HG03103 (cell line): ENCODE results near the gene OFD1.
A peak's percentile ranks its signal among the peaks of the same experiment; 100 is the strongest.
"Not testable (repeated sequence)": the region's sequence is repeated elsewhere in the genome, so short reads cannot be mapped to it uniquely, and the experiment has no call there.

Experiments used
- ATAC-seq: cut with Tn5 transposase; IDR thresholded peaks from one replicate; pipeline ENCODE4 v1.9.1; 2021; ENCODE audit warnings: low read depth; ENCODE audit not compliant: unreplicated experiment

OFD1 gene

GRCh38 chrX:13700380-13700779, 34.2 kb upstream of the OFD1 start:
- ATAC-seq: no peak

DNA sequence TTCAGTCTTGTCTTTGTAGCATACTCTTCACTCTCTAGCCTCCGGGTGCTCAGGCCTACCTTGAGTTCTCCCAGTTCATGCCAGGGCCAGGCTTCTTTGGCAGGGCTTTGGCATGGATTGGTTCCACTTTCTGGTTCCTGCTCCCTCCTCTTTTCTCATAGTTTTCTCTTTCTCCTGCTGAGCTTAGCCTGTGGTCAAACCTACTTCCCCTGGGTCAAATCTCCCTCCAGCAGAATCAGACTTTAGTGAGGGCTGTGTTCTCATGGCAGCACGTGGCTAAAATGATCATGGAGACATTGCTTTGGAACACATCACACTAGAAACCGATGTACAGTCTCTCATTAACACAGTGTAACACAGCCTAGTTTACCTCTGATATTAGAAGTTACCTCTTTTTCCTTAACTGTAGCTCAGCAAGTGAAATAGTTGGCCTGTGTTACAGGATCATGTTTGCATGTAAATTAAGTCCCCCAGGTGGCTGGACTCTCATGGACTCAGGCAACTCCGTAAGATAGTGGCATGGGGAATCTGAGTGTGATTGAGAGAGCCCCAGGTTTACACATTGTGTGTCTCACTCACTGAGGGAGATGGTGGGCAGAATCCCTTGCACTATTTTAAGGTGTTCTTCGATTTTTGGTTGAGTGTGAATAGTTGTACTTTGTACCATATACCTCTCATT, 32.3 kb upstream of the OFD1 start:
- ATAC-seq: no peak

DNA sequence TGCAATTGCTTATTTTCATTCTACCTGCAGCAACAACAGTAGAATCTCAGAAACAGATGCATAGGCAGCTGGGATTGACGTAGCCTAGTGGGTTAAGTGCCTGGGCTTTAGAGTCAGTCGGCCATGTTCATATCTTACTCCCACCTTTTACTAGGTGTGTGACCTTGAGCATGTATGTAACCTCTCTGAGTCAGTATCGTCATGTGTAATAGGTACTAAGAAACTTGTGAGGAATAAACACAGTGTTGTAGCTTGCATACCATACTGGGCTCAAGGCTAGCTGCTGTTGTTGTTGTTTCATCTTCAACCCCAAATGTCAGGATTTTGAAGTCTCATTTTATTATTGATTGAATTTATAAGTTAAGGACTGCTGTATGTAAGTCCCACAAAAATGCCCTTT, 31.4 kb upstream of the OFD1 start:
- no peak for ATAC-seq

DNA sequence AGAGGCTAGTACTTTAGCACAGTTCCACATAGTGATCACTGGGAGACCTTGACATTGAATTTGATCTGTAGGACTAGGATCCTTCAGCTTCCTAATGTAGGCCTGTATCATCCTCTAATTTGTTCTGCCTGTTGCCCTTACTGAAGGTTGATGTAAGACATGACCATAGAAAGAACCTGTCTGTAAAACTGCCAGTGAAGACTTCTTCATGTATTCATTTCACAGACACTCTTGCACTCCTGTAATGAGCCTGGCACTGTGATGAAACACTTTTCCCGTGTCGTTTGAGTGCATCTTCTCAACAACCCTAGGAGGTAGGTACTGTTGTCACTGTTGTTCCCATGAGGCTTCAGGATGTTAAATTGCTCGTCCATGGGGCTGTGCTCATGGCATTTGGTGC, 31.0 kb upstream of the OFD1 start:
- ATAC-seq: no peak

DNA sequence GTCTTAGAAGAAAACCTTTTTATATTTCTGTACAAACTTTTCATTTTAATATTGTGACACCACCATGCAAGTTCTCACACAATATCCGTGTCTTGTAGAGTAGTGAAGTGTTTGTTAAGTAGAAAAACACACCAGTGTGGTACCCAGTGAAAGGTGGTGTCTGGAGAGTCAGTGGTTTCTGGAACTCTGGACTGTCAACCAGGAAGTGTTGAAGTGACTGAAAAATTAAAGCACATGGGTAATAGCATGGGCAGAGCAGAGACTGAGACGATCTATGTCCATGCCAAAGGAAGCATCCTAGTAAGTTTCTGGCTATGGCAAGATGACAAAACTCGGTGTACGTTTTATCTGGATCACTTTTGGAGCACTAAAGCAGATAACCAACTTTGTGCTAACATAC, 23.4 kb upstream of the OFD1 start:
- ATAC-seq: no peak

DNA sequence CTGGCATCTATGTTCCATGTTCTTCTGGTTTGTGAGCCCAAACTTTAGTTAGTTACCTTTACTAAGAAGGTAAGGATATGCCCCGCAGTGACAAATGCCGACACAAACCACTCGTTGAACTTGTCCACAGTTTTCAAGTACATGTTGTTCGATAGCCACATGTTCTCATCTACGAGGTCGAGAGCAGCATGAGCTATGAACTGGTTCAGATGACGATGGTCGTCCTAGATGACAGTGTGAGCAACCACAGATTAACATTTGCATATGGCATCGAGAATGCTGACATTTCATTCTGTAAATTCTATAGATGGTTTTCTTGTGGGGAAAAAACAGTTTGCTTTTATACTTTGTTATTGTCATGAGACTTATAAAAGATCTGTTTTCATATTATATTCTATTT, 18.1 kb upstream of the OFD1 start:
- ATAC-seq: no peak

- no peak for ATAC-seq
These were observed 17.6 kb upstream of the OFD1 start for GRCh38 chrX:13716905-13717304.

DNA sequence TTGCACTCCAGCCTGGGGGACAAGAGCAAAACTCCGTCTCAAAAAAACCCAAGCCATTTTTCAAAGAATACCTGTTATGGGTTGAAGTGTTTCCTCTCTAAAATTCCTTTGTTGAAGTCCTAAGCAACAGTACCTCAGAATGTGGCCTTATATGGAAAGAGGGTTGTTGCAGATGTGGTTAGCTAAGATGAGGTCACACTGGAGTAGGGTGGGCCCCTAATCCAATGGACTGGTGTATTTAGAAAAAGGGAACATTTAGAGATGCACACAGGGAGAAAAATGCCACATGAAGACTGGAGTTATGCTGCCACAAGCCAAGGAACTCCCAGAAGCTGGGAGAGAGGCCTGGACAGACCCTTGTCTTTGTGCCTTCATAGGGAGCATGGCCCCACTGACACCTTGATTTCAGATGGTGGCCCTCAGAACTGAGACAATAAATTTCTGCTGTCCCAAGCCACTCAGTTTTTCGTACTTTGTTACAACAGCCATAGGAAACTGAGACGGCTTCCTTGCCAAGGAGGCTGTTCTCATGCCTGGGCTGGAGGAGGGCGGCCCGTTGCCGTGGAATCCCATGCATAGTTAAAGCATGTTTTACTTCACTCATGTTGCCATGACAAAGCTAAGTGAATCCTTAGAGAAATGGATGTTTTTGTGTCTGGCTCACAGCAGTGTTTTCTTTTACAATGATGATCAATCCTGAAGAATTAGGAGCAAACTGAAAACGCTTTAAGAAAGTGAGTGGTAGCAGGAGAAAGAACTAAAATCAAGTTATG, 16.7 kb upstream of the OFD1 start:
- ATAC-seq: no peak

GRCh38 chrX:13719192-13719856, 15.2 kb upstream of the OFD1 start:
- ATAC-seq: no peak

- no peak for ATAC-seq
These were observed 13.2 kb upstream of the OFD1 start for GRCh38 chrX:13721371-13721770.

DNA sequence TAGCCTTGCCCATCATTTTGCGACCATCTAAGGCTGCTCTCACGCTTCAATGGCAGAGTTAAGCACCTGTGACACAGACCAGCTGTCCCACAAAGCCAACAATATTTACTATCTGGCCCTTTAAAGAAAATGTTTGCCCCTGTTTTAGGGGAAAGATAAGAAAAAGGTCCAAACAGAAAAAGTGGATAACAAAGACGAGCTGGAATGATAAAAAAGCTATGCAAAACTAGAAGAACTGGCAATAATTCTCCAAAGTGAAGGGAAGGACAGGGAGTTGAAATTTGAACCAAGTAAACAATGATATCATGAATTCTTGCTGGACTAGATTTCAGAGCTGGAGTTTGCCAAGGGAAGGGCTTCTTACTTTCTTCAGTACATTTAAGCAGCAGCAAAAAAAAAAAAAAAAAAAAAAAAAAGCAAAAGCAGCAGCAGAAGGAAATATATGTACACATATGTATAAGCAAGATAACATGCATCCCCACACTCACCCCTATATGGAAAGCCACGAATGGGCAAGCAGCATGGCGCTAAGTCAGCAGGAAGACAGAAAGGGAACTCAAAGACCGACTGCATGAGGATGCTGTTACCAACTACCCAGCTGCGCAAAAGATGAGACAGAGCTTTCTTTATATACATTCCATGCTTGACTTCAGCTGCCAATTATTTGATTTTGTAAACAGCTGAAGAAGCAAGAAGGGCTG, 12.6 kb upstream of the OFD1 start:
- ATAC-seq: no peak

GRCh38 chrX:13724878-13725277, 9.7 kb upstream of the OFD1 start:
- not testable (repeated sequence) for ATAC-seq

DNA sequence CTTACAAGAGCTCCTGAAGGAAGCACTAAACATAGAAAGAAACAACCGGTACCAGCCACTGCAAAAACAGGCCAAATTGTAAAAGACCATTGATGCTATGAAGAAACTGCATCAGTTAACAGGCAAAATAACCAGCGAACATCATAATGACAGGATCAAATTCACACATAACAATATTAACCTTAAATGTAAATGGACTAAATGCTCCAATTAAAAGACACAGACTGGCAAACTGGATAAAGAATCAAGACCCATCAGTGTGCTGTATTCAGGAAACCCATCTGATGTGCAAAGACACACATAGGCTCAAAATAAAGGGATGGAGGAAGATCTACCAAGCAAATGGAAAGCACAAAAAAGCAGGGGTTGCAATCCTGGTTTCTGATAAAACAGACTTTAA, 8.0 kb upstream of the OFD1 start:
- not testable (repeated sequence) for ATAC-seq

- ATAC-seq: not testable (repeated sequence)
These were observed 4.0 kb upstream of the OFD1 start for GRCh38 chrX:13730523-13730922.

GRCh38 chrX:13732246-13733067, 2.1 kb upstream of the OFD1 start:
- ATAC-seq: no peak

DNA sequence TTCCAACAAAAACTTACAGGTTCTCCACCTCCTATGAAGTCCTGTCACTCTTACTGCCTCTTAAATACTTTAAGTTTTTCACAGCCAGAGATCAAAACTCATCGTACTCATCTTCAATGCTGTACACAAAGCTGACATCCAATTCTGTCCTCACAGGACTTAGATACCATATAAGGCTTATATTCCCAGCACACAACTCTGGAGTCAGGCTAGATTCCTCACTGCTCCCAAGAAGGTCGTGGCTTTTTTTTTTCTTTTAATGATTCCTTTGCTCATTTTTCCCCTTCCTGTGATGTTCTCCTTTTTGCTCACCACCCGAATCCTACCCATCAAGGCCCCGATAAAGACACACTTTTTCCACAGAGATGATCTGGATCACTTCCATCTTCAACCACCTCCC, 1.0 kb upstream of the OFD1 start:
- ATAC-seq: no peak

GRCh38 chrX:13741695-13742094, 7.1 kb downstream of the OFD1 start:
- ATAC-seq: no peak

DNA sequence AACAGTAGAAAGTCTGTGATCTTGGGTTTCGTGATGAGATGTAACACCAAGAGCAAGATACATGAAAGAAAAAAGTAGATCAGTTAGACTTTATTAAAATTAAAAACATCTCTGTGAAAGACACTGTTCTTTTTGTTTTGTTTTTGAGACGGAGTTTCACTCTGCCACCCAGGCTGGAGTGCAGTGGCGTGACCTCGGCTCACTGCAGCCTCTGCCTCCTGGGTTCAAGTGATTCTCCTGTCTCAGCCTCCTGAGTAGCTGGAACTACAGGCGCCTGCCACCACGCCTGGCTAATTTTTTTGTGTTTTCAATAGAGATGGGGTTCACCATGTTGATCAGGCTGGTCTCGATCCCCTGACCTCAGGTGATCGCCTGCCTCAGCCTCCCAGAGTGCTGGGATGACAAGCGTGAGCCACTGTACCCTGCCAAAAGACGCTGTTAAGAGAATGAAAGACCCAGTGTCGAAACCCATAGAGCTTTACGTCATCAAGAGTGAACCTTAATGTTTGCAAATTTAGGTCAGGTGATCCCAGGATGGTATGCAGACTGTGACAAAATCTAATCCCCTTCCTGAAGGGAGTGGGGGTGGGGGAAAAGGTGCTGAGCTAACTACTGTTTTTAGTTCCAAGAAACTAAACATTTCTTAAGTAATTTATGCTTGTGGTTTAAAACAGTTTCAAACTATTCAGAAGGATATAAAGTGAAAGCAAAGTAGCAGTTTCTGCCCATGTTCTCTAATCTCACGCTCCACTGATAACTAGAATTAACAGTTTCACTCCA, 8.0 kb downstream of the OFD1 start:
- peak; percentile 79 for ATAC-seq

- ATAC-seq: no peak
These were observed 13.3 kb downstream of the OFD1 start for GRCh38 chrX:13747836-13748235.

GRCh38 chrX:13748486-13748885, 13.9 kb downstream of the OFD1 start:
- ATAC-seq: no peak
